Sigmoid colon (tissue), 4 donors: Measurements from ENCODE around the gene GMDS.

Experiments
- CTCF ChIP-seq, 4 experiments: fragments of 450-650 bp in 3 of 4; fragments of 200-600 bp in 1 of 4; IDR thresholded peaks; one replicate each; pipeline ENCODE4 v1.5.1; 2016 to 2019; ENCODE audit warnings: antibody characterized with exemption in 4 of 4, mild to moderate bottlenecking in 3 of 4, moderate library complexity in 2 of 4
- EP300 ChIP-seq, 4 donors: sonication (generic); formaldehyde crosslinking; IDR thresholded peaks; one replicate each; pipeline ENCODE4 v1.6.1; 2017; ENCODE audit warnings: antibody characterized with exemption in 4 of 4
- POLR2A ChIP-seq, 2 donors: fragments of 450-650 bp; IDR thresholded peaks; one replicate each; pipeline ENCODE4 v1.6.1; 2016; ENCODE audit warnings: antibody characterized with exemption in 2 of 2, mild to moderate bottlenecking in 2 of 2, moderate library complexity in 2 of 2
- POLR2AphosphoS5 ChIP-seq, 4 donors: sonication (generic); formaldehyde crosslinking; IDR thresholded peaks; one replicate each; pipeline ENCODE4 v1.6.1; 2017; ENCODE audit warnings: antibody characterized with exemption in 4 of 4

- TF ChIP-seq CTCF (IDR thresholded peaks at IDR 0.05) (no peak), POLR2A (IDR thresholded peaks at IDR 0.05) (no peak), POLR2AphosphoS5 (IDR thresholded peaks at IDR 0.05) (no peak), EP300 (IDR thresholded peaks at IDR 0.05) (no peak)
Observed at GRCh38 chr6:2020909-2021308, 224.5 kb downstream of the GMDS start.
